H1 (cell line): Measurements from ENCODE around the gene KCNH8. TPM values are rescaled to one million over a fixed set of nuclear protein-coding genes. Genes with fewer than 3 reads are reported as not detected.

Source experiments
- CTCF ChIA-PET: fragments of 300-600 bp; sonication (Branson Sonifier 250); formaldehyde crosslinking; loops from one replicate; lab custom pipeline; 2021; ENCODE audit not compliant: partially characterized antibody; lab: Charles Lee
- POLR2A ChIA-PET: fragments of 300-600 bp; sonication (Branson Sonifier 250); formaldehyde crosslinking; loops from one replicate; lab custom pipeline; 2021; ENCODE audit warnings: inconsistent platforms; ENCODE audit not compliant: partially characterized antibody; lab: Charles Lee
- DNase-seq, 2 experiments: peaks; one replicate each; pipeline versions ENCODE4 v3.0.0 to v3.0.0-alpha.2; 2010 to 2022; ENCODE audit warnings: low spot score in 2 of 2, low read depth in 1 of 2, mixed read lengths in 1 of 2
- FAIRE-seq: peaks from 2 replicates; lab custom pipeline; 2011; peaks lifted over from hg19 to GRCh38; lab: Jason Lieb, UNC
- H2AFZ ChIP-seq: 2 replicates; pipeline ENCODE4 v1.8.1; 2012; ENCODE audit warnings: low read length, inconsistent platforms
- H2AK5ac ChIP-seq: 2 replicates; pipeline ENCODE4 v1.6.1; 2013; ENCODE audit warnings: low read depth, low read length
- H2BK120ac ChIP-seq: replicated peaks from 2 replicates; pipeline ENCODE3; 2013; ENCODE audit warnings: low read depth, low read length, inconsistent platforms
- H2BK12ac ChIP-seq: 2 replicates; pipeline ENCODE4 v1.6.1; 2013; ENCODE audit warnings: low read depth, low read length
- H2BK15ac ChIP-seq: 2 replicates; pipeline ENCODE4 v1.6.1; 2013; ENCODE audit warnings: low read length
- H2BK20ac ChIP-seq: 2 replicates; pipeline ENCODE4 v1.6.1; 2013; ENCODE audit warnings: low read length
- H2BK5ac ChIP-seq: 2 replicates; pipeline ENCODE4 v1.6.1; 2013; ENCODE audit warnings: low read depth, low read length
- H3K14ac ChIP-seq: 2 replicates; pipeline ENCODE4 v1.6.1; 2013; ENCODE audit warnings: inconsistent platforms; ENCODE audit not compliant: insufficient read length
- H3K18ac ChIP-seq: 2 replicates; pipeline ENCODE4 v1.6.1; 2013; ENCODE audit warnings: low read length; ENCODE audit errors: extremely low read depth
- H3K23ac ChIP-seq: 2 replicates; pipeline ENCODE4 v1.6.1; 2013; ENCODE audit warnings: inconsistent platforms; ENCODE audit not compliant: insufficient read length
- H3K23me2 ChIP-seq: 2 replicates; pipeline ENCODE4 v1.6.1; 2013; ENCODE audit warnings: low read depth, low read length
- H3K27ac ChIP-seq: 2 replicates; pipeline ENCODE4 v1.6.1; 2011; ENCODE audit warnings: low read depth, low read length, inconsistent platforms
- H3K27me3 ChIP-seq, 4 experiments: replicated peaks in 1 of 4; 1 replicate in 1 of 4; 2 replicates in 3 of 4; pipeline versions ENCODE4 v1.6.1 to v1.8.1; 2011 to 2013; ENCODE audit warnings: low read length in 3 of 4, mild to moderate bottlenecking in 3 of 4, inconsistent platforms in 2 of 4, mixed read lengths in 2 of 4, moderate library complexity in 1 of 4; ENCODE audit not compliant: control insufficient read depth in 3 of 4, insufficient read depth in 3 of 4; ENCODE audit errors: extremely low read depth in 1 of 4
- H3K36me3 ChIP-seq, 4 experiments: 2 replicates each; pipeline versions ENCODE4 v1.6.1 to v1.8.1; 2011 to 2013; ENCODE audit warnings: mild to moderate bottlenecking in 4 of 4, low read length in 3 of 4, moderate library complexity in 2 of 4, control low read depth in 1 of 4, inconsistent platforms in 1 of 4; ENCODE audit not compliant: insufficient read depth in 4 of 4, control insufficient read depth in 2 of 4
- H3K4ac ChIP-seq: replicated peaks from 2 replicates; pipeline ENCODE3; 2013; ENCODE audit warnings: low read length, low read depth, mixed read lengths, inconsistent platforms; ENCODE audit not compliant: insufficient read length
- H3K4me1 ChIP-seq, 4 experiments: replicated peaks in 1 of 4; 1 replicate in 1 of 4; 2 replicates in 3 of 4; pipeline versions ENCODE4 v1.6.1 to v1.8.1; 2011 to 2013; ENCODE audit warnings: low read length in 3 of 4, inconsistent platforms in 2 of 4, mixed read lengths in 1 of 4; ENCODE audit not compliant: insufficient read depth in 4 of 4, control insufficient read depth in 3 of 4
- H3K4me2 ChIP-seq, 2 experiments: 2 replicates each; pipeline versions ENCODE4 v1.6.1 to v1.8.1; 2011 to 2013; ENCODE audit warnings: low read depth in 2 of 2, low read length in 2 of 2, control low read depth in 1 of 2, inconsistent platforms in 1 of 2, mild to moderate bottlenecking in 1 of 2; ENCODE audit not compliant: insufficient read depth in 1 of 2
- H3K4me3 ChIP-seq, 4 experiments: fragments of 200-600, 300-600 bp in 1 of 4; sonication (generic), shearing (Covaris generic), sonication (Bioruptor Twin) in 1 of 4; 2 replicates each; pipeline versions ENCODE4 v1.5.1 to v1.8.1; 2011 to 2016; ENCODE audit warnings: low read length in 4 of 4, low read depth in 3 of 4, control low read depth in 2 of 4, inconsistent platforms in 2 of 4, mild to moderate bottlenecking in 2 of 4, mixed read lengths in 1 of 4, moderate library complexity in 1 of 4; ENCODE audit not compliant: insufficient read depth in 2 of 4; ENCODE audit errors: extremely low read depth in 1 of 4
- H3K56ac ChIP-seq: replicated peaks from 2 replicates; pipeline ENCODE3; 2013; ENCODE audit warnings: low read depth, mild to moderate bottlenecking, mixed read lengths, low read length, inconsistent platforms; ENCODE audit not compliant: insufficient read length
- H3K79me1 ChIP-seq: 2 replicates; pipeline ENCODE4 v1.6.1; 2013; ENCODE audit warnings: low read depth, low read length, control low read depth
- H3K79me2 ChIP-seq, 2 experiments: 2 replicates each; pipeline versions ENCODE4 v1.6.1 to v1.8.1; 2012 to 2013; ENCODE audit warnings: low read length in 2 of 2, mild to moderate bottlenecking in 2 of 2, inconsistent platforms in 1 of 2; ENCODE audit not compliant: insufficient read depth in 2 of 2, control insufficient read depth in 1 of 2
- H3K9ac ChIP-seq, 4 experiments: replicated peaks in 1 of 4; 1 replicate in 1 of 4; 2 replicates in 3 of 4; pipeline versions ENCODE4 v1.6.1 to v1.8.1; 2011 to 2013; ENCODE audit warnings: low read depth in 3 of 4, low read length in 3 of 4, control low read depth in 2 of 4, mild to moderate bottlenecking in 2 of 4, moderate library complexity in 2 of 4, inconsistent platforms in 1 of 4; ENCODE audit errors: extremely low read depth in 1 of 4
- H3K9me3 ChIP-seq, 2 experiments: 2 replicates each; pipeline versions ENCODE4 v1.6.1 to v1.8.1; 2012 to 2013; ENCODE audit warnings: mild to moderate bottlenecking in 2 of 2, moderate library complexity in 2 of 2, control low read depth in 1 of 2, inconsistent platforms in 1 of 2, low read depth in 1 of 2, low read length in 1 of 2, mixed read lengths in 1 of 2; ENCODE audit not compliant: insufficient read depth in 2 of 2
- H4K20me1 ChIP-seq, 2 experiments: replicated peaks in 1 of 2; 2 replicates each; pipeline versions ENCODE3 to v1.8.1; 2011 to 2013; ENCODE audit warnings: inconsistent platforms in 2 of 2, low read length in 2 of 2, mild to moderate bottlenecking in 1 of 2; ENCODE audit not compliant: insufficient read depth in 2 of 2, control insufficient read depth in 1 of 2
- H4K5ac ChIP-seq: 2 replicates; pipeline ENCODE4 v1.6.1; 2013; ENCODE audit warnings: low read length, low read depth, mixed read lengths, inconsistent platforms; ENCODE audit not compliant: insufficient read length
- H4K8ac ChIP-seq: 2 replicates; pipeline ENCODE4 v1.8.0; 2013; ENCODE audit warnings: mild to moderate bottlenecking, moderate library complexity, low read length, inconsistent platforms; ENCODE audit not compliant: insufficient read depth; ENCODE audit errors: extremely low read depth
- H4K91ac ChIP-seq: replicated peaks from 2 replicates; pipeline ENCODE3; 2013; ENCODE audit warnings: low read length, mixed read lengths, inconsistent platforms; ENCODE audit not compliant: insufficient read length
- CHD1 ChIP-seq: IDR thresholded peaks from 2 replicates; pipeline ENCODE4 v1.6.1; 2012; ENCODE audit warnings: low read depth, low read length, improper control_type of control experiment
- EZH2 ChIP-seq: fragments of 200-600 bp; sonication (generic); IDR thresholded peaks from 2 replicates; pipeline ENCODE4 v1.7.1; 2012; ENCODE audit warnings: low read depth, mild to moderate bottlenecking, moderate library complexity, low read length, inconsistent platforms; ENCODE audit not compliant: severe bottlenecking
- TBP ChIP-seq: IDR thresholded peaks from 2 replicates; pipeline ENCODE4 v1.6.1; 2011; ENCODE audit warnings: low read depth, low read length, improper control_type of control experiment
- TEAD4 ChIP-seq: IDR thresholded peaks from 2 replicates; pipeline ENCODE4 v1.6.1; 2012; ENCODE audit warnings: low read depth, low read length, inconsistent platforms, mixed read lengths
- WGBS, 2 experiments: shearing (Covaris generic) in 1 of 2; methylation state at CpG; one replicate each; pipeline versions ENCODE4 v1.1.6 to v1.1.7; 2013 to 2015; ENCODE audit warnings: low lambda C conversion rate in 2 of 2, mixed read lengths in 2 of 2, inconsistent platforms in 1 of 2, low coverage in 1 of 2, missing lambda C conversion rate in 1 of 2; ENCODE audit not compliant: insufficient replicate concordance in 2 of 2, insufficient coverage in 1 of 2, insufficient read length in 1 of 2; ENCODE audit errors: extremely low coverage in 1 of 2, missing lambda C conversion rate in 1 of 2; 5-methylcytosine and 5-hydroxymethylcytosine counted together
- polyA plus RNA-seq, 7 experiments: library from polyadenylated mRNA; depleted of rRNA in 3 of 7; stranded (reverse) in 5 of 7; unstranded in 2 of 7; fragments of >200 nt in 5 of 7; fragments of 200-250 nt in 2 of 7; gene quantifications; 1 replicate in 5 of 7; 2 replicates in 1 of 7; 4 replicates in 1 of 7; pipeline versions ENCODE4 v1.2.1 to v1.2.3, GENCODE V29; 2011 to 2013; ENCODE audit warnings: missing spikeins in 2 of 7, mixed read lengths in 2 of 7
- total RNA-seq: library from RNA; stranded (reverse); fragmentation: NEBNext Ultra II Directional; extraction: Animal tissue kit (Norgen Biotek cat#: 25700); gene quantifications from 2 replicates; pipeline ENCODE4 v1.2.1, GENCODE V29; 2021

Gene KCNH8
- total and polyA plus RNA-seq, 2 of the 8 experiments (the other 6 are each of a cell fraction or from before 2014, with no cell fraction given), result 2.2 to 2.4 TPM

GRCh38 chr3:19151171-19151570 is 2.9 kb downstream of the KCNH8 start:
- H3K56ac ChIP-seq, result no peak overlapping the region
- no peak overlapping the region for H4K5ac ChIP-seq
- peaks cover 13% of the 10 kb centered on the region for H3K23me2 ChIP-seq
- no peak overlapping the region for H2BK20ac ChIP-seq
- no peak overlapping the region for H3K27ac ChIP-seq
- peaks cover 0 to 6% (median under 1%) of the 10 kb centered on the region in 4 experiments; a peak in 1 of 7 replicates for H3K27me3 ChIP-seq
- H3K23ac ChIP-seq, result no peak overlapping the region
- H3K4ac ChIP-seq, result no peak overlapping the region
- H2BK120ac ChIP-seq, result no peak overlapping the region
- H3K4me1 ChIP-seq, result peaks cover 0 to 2% (median 0%) of the 10 kb centered on the region in 4 experiments; a peak in 2 of 7 replicates
- no peak for FAIRE-seq
- H3K9me3 ChIP-seq, result no peaks in the 10 kb centered on the region
- no peaks in the 10 kb centered on the region for H3K79me1 ChIP-seq
- no peak for TF ChIP-seq TEAD4
- no peak for TF ChIP-seq EZH2
- no peak for TF ChIP-seq CHD1
- no peak for TF ChIP-seq TBP
- H3K79me2 ChIP-seq, result peaks cover 0 to 11% of the 10 kb centered on the region in 2 experiments; a peak in 2 of 4 replicates
- no peak overlapping the region for H3K4me2 ChIP-seq
- no peak for DNase-seq
- H3K36me3 ChIP-seq, result no peaks in the 10 kb centered on the region
- ChIA-PET CTCF (no interaction called here), POLR2A (no interaction called here)
- no peak overlapping the region for H2AFZ ChIP-seq
- H3K14ac ChIP-seq, result no peak overlapping the region
- H4K20me1 ChIP-seq, result no peaks in the 10 kb centered on the region
- no peak overlapping the region for H2AK5ac ChIP-seq
- no peak overlapping the region for H4K8ac ChIP-seq
- no peak overlapping the region for H2BK12ac ChIP-seq
- no peak overlapping the region for H3K4me3 ChIP-seq
- H2BK15ac ChIP-seq, result no peak overlapping the region
- no peak overlapping the region for H2BK5ac ChIP-seq
- H3K9ac ChIP-seq, result no peak overlapping the region
- no peak overlapping the region for H3K18ac ChIP-seq
- WGBS, 2 experiments, result 100% methylated on average over 1 of the region's 1 CpG; no CpG with 5 or more reads in 1 of the 2 experiments
- H4K91ac ChIP-seq, result no peak overlapping the region
